GM23248 (cell line): Measurements from ENCODE around the gene PON3. TPM values are rescaled to one million over a fixed set of nuclear protein-coding genes. Genes with fewer than 3 reads are reported as not detected.

Source experiments
- DNase-seq: peaks from one replicate; pipeline ENCODE4 v3.0.0-alpha.2; 2015
- H2AFZ ChIP-seq: fragments of 200-600 bp; sonication (generic); 2 replicates; pipeline ENCODE4 v1.6.1; 2016; ENCODE audit warnings: antibody characterized with exemption
- H3F3A ChIP-seq: fragments of 200-600 bp; sonication (generic); 2 replicates; pipeline ENCODE4 v1.6.1; 2016; ENCODE audit warnings: mild to moderate bottlenecking, antibody characterized with exemption, mixed run types; ENCODE audit not compliant: insufficient read depth
- H3K27ac ChIP-seq: fragments of 200-600 bp; sonication (generic); 2 replicates; pipeline ENCODE4 v1.5.1; 2016; ENCODE audit warnings: mild to moderate bottlenecking
- H3K27me3 ChIP-seq: fragments of 200-600 bp; sonication (generic); replicated peaks from 2 replicates; pipeline ENCODE4 v1.6.1; 2016; ENCODE audit warnings: mild to moderate bottlenecking; ENCODE audit not compliant: insufficient read depth
- H3K36me3 ChIP-seq: fragments of 200-600 bp; sonication (generic); 2 replicates; pipeline ENCODE4 v1.6.1; 2016; ENCODE audit warnings: low read depth, mild to moderate bottlenecking
- H3K4me1 ChIP-seq: fragments of 200-600 bp; sonication (generic); 2 replicates; pipeline ENCODE4 v1.6.1; 2016; ENCODE audit warnings: mild to moderate bottlenecking; ENCODE audit not compliant: insufficient read depth
- H3K4me2 ChIP-seq: fragments of 200-600 bp; sonication (generic); one replicate; pipeline ENCODE4 v1.6.1; 2016; ENCODE audit warnings: mild to moderate bottlenecking; ENCODE audit not compliant: unreplicated experiment
- H3K4me3 ChIP-seq: fragments of 200-600 bp; sonication (generic); 2 replicates; pipeline ENCODE4 v1.5.1; 2016; ENCODE audit warnings: mild to moderate bottlenecking
- H3K79me2 ChIP-seq: fragments of 200-600 bp; sonication (generic); 2 replicates; pipeline ENCODE4 v1.6.1; 2016; ENCODE audit warnings: mild to moderate bottlenecking; ENCODE audit not compliant: insufficient read depth
- H3K9ac ChIP-seq: fragments of 200-600 bp; sonication (generic); 2 replicates; pipeline ENCODE4 v1.6.1; 2016; ENCODE audit warnings: mild to moderate bottlenecking
- H3K9me2 ChIP-seq: fragments of 200-600 bp; sonication (generic); 2 replicates; pipeline ENCODE4 v1.6.1; 2016; ENCODE audit warnings: mixed run types, mild to moderate bottlenecking, moderate library complexity; ENCODE audit not compliant: insufficient read depth
- H3K9me3 ChIP-seq: fragments of 200-600 bp; sonication (generic); one replicate; pipeline ENCODE4 v1.6.1; 2017; ENCODE audit warnings: low read depth
- H4K20me1 ChIP-seq: fragments of 200-600 bp; sonication (generic); 2 replicates; pipeline ENCODE4 v1.6.0; 2016; ENCODE audit not compliant: insufficient read depth
- EZH2 ChIP-seq: fragments of 200-600 bp; sonication (generic); IDR thresholded peaks from 2 replicates; pipeline ENCODE4 v1.6.1; 2018; ENCODE audit warnings: antibody characterized with exemption, mild to moderate bottlenecking; ENCODE audit not compliant: insufficient read depth, poor library complexity, severe bottlenecking
- EZH2phosphoT487 ChIP-seq: fragments of 200-600 bp; sonication (generic); IDR thresholded peaks from 2 replicates; pipeline ENCODE4 v1.6.1; 2018; ENCODE audit warnings: antibody characterized with exemption, moderate library complexity, mild to moderate bottlenecking, low read depth; ENCODE audit not compliant: insufficient read depth
- WGBS, 2 experiments: methylation state at CpG; one replicate each; pipeline ENCODE4 v1.1.6; 2015 to 2017; ENCODE audit warnings: low lambda C conversion rate in 2 of 2, low coverage in 1 of 2; ENCODE audit errors: missing lambda C conversion rate in 2 of 2; 5-methylcytosine and 5-hydroxymethylcytosine counted together
- in situ Hi-C: fragments of 300-500 bp; cut with MboI; formaldehyde crosslinking; loops from 2 replicates; pipeline ENCODE4 v1.15.0; 2020
- polyA plus RNA-seq: library from polyadenylated mRNA; unstranded; fragments of >200 nt; fragmentation: Nextera tagmentation; extraction: Ambion mirVana; gene quantifications from 2 replicates; pipeline ENCODE4 v1.2.1, GENCODE V29; 2016
- total RNA-seq: library from RNA; depleted of rRNA; stranded (reverse); fragments of >200 nt; shearing (Covaris generic); gene quantifications from 2 replicates; pipeline ENCODE4 v1.2.3, GENCODE V29; 2014

The PON3 gene
- total and polyA plus RNA-seq, 2 experiments from 2014 or later: not detected

GRCh38 chr7:95421847-95422444 is 25.8 kb upstream of the PON3 start:
- Histone ChIP-seq H3K4me1 (peaks cover 19% of the 10 kb centered on the region), H3K9me3 (no peaks in the 10 kb centered on the region), H3K9ac (no peak overlapping the region), H3K27ac (no peak overlapping the region), H3K4me3 (no peak overlapping the region), H3F3A (peaks cover 5% of the 10 kb centered on the region), H4K20me1 (no peaks in the 10 kb centered on the region), H3K36me3 (peaks cover 3% of the 10 kb centered on the region; the same call in 1 of the 2 replicates), H2AFZ (no peak overlapping the region), H3K27me3 (no peaks in the 10 kb centered on the region), H3K9me2 (no peaks in the 10 kb centered on the region; the same call in 1 of the 2 replicates), H3K79me2 (peaks cover 12% of the 10 kb centered on the region; the same call in 1 of the 2 replicates), H3K4me2 (no peak overlapping the region)
- no peak for DNase-seq
- in situ Hi-C loops: no loop called here
- TF ChIP-seq EZH2phosphoT487 (no peak), EZH2 (no peak)

DNA sequence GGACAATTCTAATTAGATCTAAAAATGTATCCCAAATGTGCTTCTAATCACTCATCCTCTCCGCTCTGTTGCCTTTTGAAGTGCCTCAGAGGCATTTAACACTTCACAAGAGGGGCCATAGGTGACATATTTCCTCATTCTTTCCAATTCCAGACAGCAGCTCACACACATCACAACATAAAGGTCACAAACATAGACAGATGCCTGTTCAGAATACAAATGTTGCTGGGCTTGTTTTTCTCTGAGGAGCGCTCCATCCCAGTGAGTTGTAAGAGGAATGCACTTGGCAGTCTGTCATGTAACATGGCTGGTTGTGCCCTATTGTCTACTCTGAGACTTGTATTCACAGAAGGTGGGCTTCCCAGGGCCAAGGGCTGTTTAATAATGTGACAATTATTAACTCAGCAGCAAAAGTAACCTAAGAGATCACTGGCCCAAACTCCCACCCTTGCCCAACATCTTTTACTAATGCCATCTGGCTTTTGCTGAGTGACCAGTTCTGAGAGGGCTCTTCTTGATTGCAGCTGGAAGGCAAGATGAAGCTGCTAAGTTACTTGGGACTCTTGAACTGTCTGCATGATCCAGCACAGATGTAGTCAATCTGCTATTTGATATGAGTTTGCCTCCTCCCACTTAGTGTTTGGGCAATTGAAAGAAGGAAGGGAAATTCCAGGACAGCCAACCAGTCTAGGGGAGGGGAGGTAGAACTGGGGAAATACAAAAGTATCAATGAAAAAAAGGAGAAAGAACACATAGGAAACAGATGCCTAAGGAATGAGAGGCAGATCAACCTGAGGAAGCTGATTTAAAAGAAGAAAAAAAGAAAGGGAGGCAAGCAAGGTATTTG is 25.0 kb upstream of the PON3 start:
- no peak overlapping the region for H2AFZ ChIP-seq
- H3K4me3 ChIP-seq: no peak overlapping the region
- no peak overlapping the region for H3K9ac ChIP-seq
- H3K9me3 ChIP-seq: no peaks in the 10 kb centered on the region
- H3K27me3 ChIP-seq: no peaks in the 10 kb centered on the region
- in situ Hi-C loops: no loop called here
- H3K4me2 ChIP-seq: no peak overlapping the region
- peaks cover 5% of the 10 kb centered on the region for H3F3A ChIP-seq
- H3K36me3 ChIP-seq: peaks cover 3% of the 10 kb centered on the region; the same call in 1 of the 2 replicates
- no peaks in the 10 kb centered on the region; the same call in 1 of the 2 replicates for H3K9me2 ChIP-seq
- TF ChIP-seq EZH2 (no peak), EZH2phosphoT487 (no peak)
- no peaks in the 10 kb centered on the region for H4K20me1 ChIP-seq
- H3K79me2 ChIP-seq: peaks cover 7% of the 10 kb centered on the region; the same call in 1 of the 2 replicates
- no peak overlapping the region for H3K27ac ChIP-seq
- WGBS, 2 experiments: 99 to 100% methylated on average over 2 of the region's 2 CpGs
- H3K4me1 ChIP-seq: peaks cover 19% of the 10 kb centered on the region
- no peak for DNase-seq

- in situ Hi-C loops: no loop called here
- Histone ChIP-seq H2AFZ (no peak overlapping the region), H3K27ac (no peak overlapping the region), H3K4me2 (no peak overlapping the region), H3K9me3 (no peaks in the 10 kb centered on the region), H3K4me3 (no peak overlapping the region), H3K27me3 (no peaks in the 10 kb centered on the region), H4K20me1 (no peaks in the 10 kb centered on the region), H3K9ac (no peak overlapping the region), H3K4me1 (no peaks in the 10 kb centered on the region), H3K79me2 (no peaks in the 10 kb centered on the region), H3K36me3 (peaks cover 36% of the 10 kb centered on the region), H3F3A (no peaks in the 10 kb centered on the region), H3K9me2 (no peaks in the 10 kb centered on the region; the same call in 1 of the 2 replicates)
- TF ChIP-seq EZH2phosphoT487 (no peak), EZH2 (no peak)
- no peak for DNase-seq
- 67 to 70% methylated on average over 4 of the region's 4 CpGs for WGBS, 2 experiments
These were observed 15.9 kb upstream of the PON3 start for GRCh38 chr7:95412075-95412474.

GRCh38 chr7:95411666-95412065 is 15.5 kb upstream of the PON3 start:
- no peaks in the 10 kb centered on the region for H3K27me3 ChIP-seq
- no peaks in the 10 kb centered on the region for H3K79me2 ChIP-seq
- no peak overlapping the region for H3K27ac ChIP-seq
- 97 to 98% methylated on average over 4 of the region's 4 CpGs for WGBS, 2 experiments
- TF ChIP-seq EZH2phosphoT487: no peak
- TF ChIP-seq EZH2: no peak
- peaks cover 36% of the 10 kb centered on the region for H3K36me3 ChIP-seq
- no peak overlapping the region for H3K4me2 ChIP-seq
- H3K9ac ChIP-seq: no peak overlapping the region
- no peak overlapping the region for H2AFZ ChIP-seq
- in situ Hi-C loops: no loop called here
- no peaks in the 10 kb centered on the region for H3K9me2 ChIP-seq
- H3F3A ChIP-seq: no peaks in the 10 kb centered on the region
- DNase-seq: no peak
- H3K9me3 ChIP-seq: no peaks in the 10 kb centered on the region
- no peaks in the 10 kb centered on the region for H3K4me1 ChIP-seq
- no peaks in the 10 kb centered on the region for H4K20me1 ChIP-seq
- no peak overlapping the region for H3K4me3 ChIP-seq
